Pancreas (tissue), 10 donors: ENCODE results near the gene VIPR1. TPM values are rescaled to one million over a fixed set of nuclear protein-coding genes. Genes with fewer than 3 reads are reported as not detected.

Source experiments
- ATAC-seq, 4 donors: fragments of 200-7000 bp; cut with Tn5 transposase; one replicate each; pipeline versions ENCODE4 v1.8.0 to v1.9.1; 2020; ENCODE audit warnings: mild to moderate bottlenecking in 4 of 4, moderate library complexity in 4 of 4
- DNase-seq, 6 donors: peaks; one replicate each; pipeline ENCODE4 v3.0.0-alpha.2; 2020
- FAIRE-seq: peaks from 2 replicates; lab custom pipeline; 2012; peaks lifted over from hg19 to GRCh38; lab: Jason Lieb, UNC
- H3K27ac ChIP-seq, 4 donors: fragments of 200-600 bp; sonication (generic); 1 replicate in 3 of 4; 2 replicates in 1 of 4; pipeline versions ENCODE4 v1.5.0 to v1.8.0; 2020
- H3K27me3 ChIP-seq, 4 donors: fragments of 200-600 bp; one replicate each; pipeline ENCODE4 v1.8.0; 2021
- H3K36me3 ChIP-seq, 3 donors: fragments of 200-600 bp; sonication (generic) in 1 of 3; one replicate each; pipeline versions ENCODE4 v1.5.0 to v1.8.0; 2020 to 2021
- H3K4me1 ChIP-seq, 3 donors: fragments of 200-600 bp; one replicate each; pipeline ENCODE4 v1.8.0; 2021
- H3K4me3 ChIP-seq, 4 donors: fragments of 200-600 bp; sonication (generic) in 2 of 4; one replicate each; pipeline versions ENCODE4 v1.5.0 to v1.8.0; 2020 to 2021
- H3K9me3 ChIP-seq, 4 donors: fragments of 200-600 bp; one replicate each; pipeline ENCODE4 v1.8.0; 2021
- CTCF ChIP-seq, 4 donors: fragments of 200-600 bp; sonication (generic) in 3 of 4; IDR thresholded peaks; one replicate each; pipeline versions ENCODE4 v1.5.0 to v1.8.0; 2021; ENCODE audit warnings: antibody characterized with exemption in 4 of 4
- WGBS, 2 donors: extraction: QIAGEN DNeasy Blood & Tissue Kit; methylation state at CpG; one replicate each; pipeline ENCODE4 v1.1.7; 2013; 5-methylcytosine and 5-hydroxymethylcytosine counted together
- intact Hi-C, 3 donors: fragments of 100-400 bp; cut with DNase I; formaldehyde crosslinking; loops; one replicate each; pipeline versions ENCODE4 v1.11.1 to v1.14.2; 2022
- polyA plus RNA-seq, 2 donors: library from polyadenylated mRNA; stranded (reverse); fragments of 200-250 nt; gene quantifications; one replicate each; pipeline ENCODE4 v1.2.3, GENCODE V29; 2013
- total RNA-seq, 6 donors: library from RNA; stranded (reverse); fragmentation: NEBNext Ultra II Directional in 4 of 6; extraction: Animal tissue kit (Norgen Biotek cat#: 25700) in 4 of 6; gene quantifications; one replicate each; pipeline versions ENCODE4 v1.2.1 to v1.2.4, GENCODE V29; 2021 to 2023
- donor health status: healthy with polysubstance abuse.
- donor health status: DM: no; HTN: no; CAD: no; lungs with moderate emphysema.
- donor health status: DM: no; HTN: no; CAD: no.
- donor health status: control.
- donor health status: control.
- donor health status: Bipolar disorder and iron deficiency.
- donor health status: DM: yes; HTN: yes; CAD: no.
- donor health status: DM: no; HTN: no; CAD: no.
- donor health status: DM: no; HTN: no; CAD: no.
- donor health status: DM: yes; HTN: yes; CAD: no.

The VIPR1 gene
- total and polyA plus RNA-seq, 8 donors = 0.47 to 10.6 (median 2.1) TPM

- H3K9me3 ChIP-seq = no peaks in the 10 kb centered on the region
- no peaks in the 10 kb centered on the region for H3K27me3 ChIP-seq
- TF ChIP-seq CTCF (IDR thresholded peaks at IDR 0.05) = no peak
- peak in 1 of 6 donors; percentile 5 for DNase-seq
- no peak overlapping the region for H3K4me3 ChIP-seq
- peaks cover 0 to 9% (median 0%) of the 10 kb centered on the region in 3 donors for H3K4me1 ChIP-seq
- ATAC-seq = no peak
- FAIRE-seq = no peak
- no peak overlapping the region for H3K27ac ChIP-seq
- H3K36me3 ChIP-seq = no peaks in the 10 kb centered on the region
- intact Hi-C loops = no loop called here
Observed at GRCh38 chr3:42495393-42495792, 7.0 kb upstream of the VIPR1 start.

GRCh38 chr3:42497009-42497731 lies 5.3 kb upstream of the VIPR1 start:
- intact Hi-C loops = no loop called here
- peaks cover 0 to 3% (median 0%) of the 10 kb centered on the region in 4 donors for H3K27me3 ChIP-seq
- no peak for TF ChIP-seq CTCF (IDR thresholded peaks at IDR 0.05)
- ATAC-seq (no peak), DNase-seq (no peak), FAIRE-seq (no peak)
- H3K27ac ChIP-seq = no peak overlapping the region
- no peaks in the 10 kb centered on the region for H3K9me3 ChIP-seq
- H3K4me3 ChIP-seq = no peak overlapping the region
- no peaks in the 10 kb centered on the region for H3K36me3 ChIP-seq
- peaks cover 0 to 6% (median 5%) of the 10 kb centered on the region in 3 donors for H3K4me1 ChIP-seq
- WGBS, 2 donors = 73 to 74% methylated on average over 13 of the region's 13 CpGs

GRCh38 chr3:42498034-42498433 lies 4.4 kb upstream of the VIPR1 start:
- ATAC-seq (no peak), DNase-seq (no peak), FAIRE-seq (no peak)
- 32 to 43% methylated on average over 1 of the region's 1 CpG for WGBS, 2 donors
- no peak overlapping the region for H3K4me3 ChIP-seq
- intact Hi-C loops = no loop called here
- peaks cover 0 to 6% (median 5%) of the 10 kb centered on the region in 3 donors for H3K4me1 ChIP-seq
- H3K27me3 ChIP-seq = peaks cover 0 to 3% (median 0%) of the 10 kb centered on the region in 4 donors
- H3K27ac ChIP-seq = no peak overlapping the region
- TF ChIP-seq CTCF (IDR thresholded peaks at IDR 0.05) = no peak
- H3K36me3 ChIP-seq = no peaks in the 10 kb centered on the region
- no peaks in the 10 kb centered on the region for H3K9me3 ChIP-seq

GRCh38 chr3:42498791-42499477 lies 3.5 kb upstream of the VIPR1 start:
- no peak overlapping the region for H3K27ac ChIP-seq
- H3K9me3 ChIP-seq = no peaks in the 10 kb centered on the region
- peaks cover 0 to 6% (median 5%) of the 10 kb centered on the region in 3 donors for H3K4me1 ChIP-seq
- intact Hi-C loops = no loop called here
- no peak for DNase-seq
- no peaks in the 10 kb centered on the region for H3K36me3 ChIP-seq
- no peak overlapping the region for H3K4me3 ChIP-seq
- WGBS, 2 donors = 82 to 83% methylated on average over 12 to 13 of the region's 13 CpGs
- no peak for TF ChIP-seq CTCF (IDR thresholded peaks at IDR 0.05)
- FAIRE-seq = no peak
- peaks cover 0 to 3% (median 0%) of the 10 kb centered on the region in 4 donors for H3K27me3 ChIP-seq
- ATAC-seq = no peak

- DNase-seq (no peak), FAIRE-seq (no peak), ATAC-seq (no peak)
- Histone ChIP-seq H3K4me1 (peaks cover 0 to 6% (median 5%) of the 10 kb centered on the region in 3 donors), H3K4me3 (no peak overlapping the region), H3K27me3 (peaks cover 0 to 3% (median 0%) of the 10 kb centered on the region in 4 donors), H3K27ac (no peak overlapping the region), H3K36me3 (no peaks in the 10 kb centered on the region), H3K9me3 (no peaks in the 10 kb centered on the region)
- intact Hi-C loops = no loop called here
- no peak for TF ChIP-seq CTCF (IDR thresholded peaks at IDR 0.05)
- WGBS, 2 donors = 63 to 75% methylated on average over 3 of the region's 3 CpGs
Observed at GRCh38 chr3:42499478-42499871, 3.0 kb upstream of the VIPR1 start.
